GM18519 (cell line): ENCODE data around the gene HNRNPUL1.
"Not testable (repeated sequence)": the region's sequence is repeated elsewhere in the genome, so short reads cannot be mapped to it uniquely, and the experiment has no call there.

Experiments used
- ATAC-seq: cut with Tn5 transposase; IDR thresholded peaks from one replicate; pipeline ENCODE4 v1.9.1; 2021; ENCODE audit warnings: mild to moderate bottlenecking, moderate library complexity; ENCODE audit not compliant: unreplicated experiment, low FRiP score

Gene HNRNPUL1

GRCh38 chr19:41263850-41264580 is at the start of gene HNRNPUL1:
HNRNPUL1 (plus strand) TSS chr19:41264372; CDS start chr19:41264504, 132 bp downstream.
- peak; percentile 72 for ATAC-seq

GRCh38 chr19:41217741-41218140 is 46.4 kb upstream of the HNRNPUL1 start:
- no peak for ATAC-seq

GRCh38 chr19:41218249-41218614 is 45.9 kb upstream of the HNRNPUL1 start:
- ATAC-seq, result no peak

- no peak for ATAC-seq
These were observed 45.3 kb upstream of the HNRNPUL1 start, which contains the start of gene AXL for GRCh38 chr19:41218615-41219507. AXL (plus strand) TSS chr19:41219223; CDS start chr19:41219393, 170 bp downstream.

- no peak for ATAC-seq
These were observed 44.1 kb upstream of the HNRNPUL1 start for GRCh38 chr19:41219924-41220567.

- no peak for ATAC-seq
These were observed 43.4 kb upstream of the HNRNPUL1 start for GRCh38 chr19:41220811-41221210.

- ATAC-seq, result no peak
These were observed 42.5 kb upstream of the HNRNPUL1 start for GRCh38 chr19:41221514-41222205.

- no peak for ATAC-seq
These were observed 41.9 kb upstream of the HNRNPUL1 start for GRCh38 chr19:41222240-41222639.

- ATAC-seq, result no peak
These were observed 40.5 kb upstream of the HNRNPUL1 start for GRCh38 chr19:41223431-41224234.

GRCh38 chr19:41224632-41225031 is 39.5 kb upstream of the HNRNPUL1 start:
- ATAC-seq, result no peak

- ATAC-seq, result no peak
These were observed 38.7 kb upstream of the HNRNPUL1 start for GRCh38 chr19:41225238-41226052.

GRCh38 chr19:41226053-41226873 is 37.9 kb upstream of the HNRNPUL1 start:
- ATAC-seq, result no peak

- ATAC-seq, result no peak
These were observed 37.2 kb upstream of the HNRNPUL1 start for GRCh38 chr19:41226874-41227390.

- no peak for ATAC-seq
These were observed 35.7 kb upstream of the HNRNPUL1 start for GRCh38 chr19:41228486-41228885.

- not testable (repeated sequence) for ATAC-seq
These were observed 34.8 kb upstream of the HNRNPUL1 start for GRCh38 chr19:41229338-41229737.

- no peak for ATAC-seq
These were observed 33.9 kb upstream of the HNRNPUL1 start for GRCh38 chr19:41230067-41230857.

- ATAC-seq, result no peak
These were observed 31.5 kb upstream of the HNRNPUL1 start for GRCh38 chr19:41232686-41233085.
